ENCODE measurements around the gene SPNS3. TPM values are rescaled to one million over a fixed set of nuclear protein-coding genes. Genes with fewer than 3 reads are reported as not detected.

SPNS3 gene
- total and polyA plus RNA-seq, 2 donors (not counting 1 experiment from before 2014, with no cell fraction given), result 0.44 to 0.52 TPM

- Mint-ChIP-seq H3K9me3 (ENCODE audit: insufficient read depth) (no peaks in the 10 kb centered on the region), H3K4me3 (no peak overlapping the region), H3K27me3 (peaks cover 65% of the 10 kb centered on the region), H3K4me1 (peaks cover 17% of the 10 kb centered on the region), H3K27ac (no peak overlapping the region)
- Histone ChIP-seq H3K27ac (ENCODE audit: low read length in 2 of 2) (no peak overlapping the region), H3K36me3 (replicated peaks in 1 of 2; ENCODE audit: control extremely low read depth in 1 of 2, control insufficient read depth in 1 of 2, extremely low read depth in 1 of 2, insufficient read depth in 2 of 2, low read length in 1 of 2) (no peaks in the 10 kb centered on the region), H4K20me1 (ENCODE audit: control insufficient read depth, insufficient read depth, low read length, poor library complexity, severe bottlenecking) (no peaks in the 10 kb centered on the region), H3K4me1 (ENCODE audit: control insufficient read depth in 2 of 2, insufficient read depth in 2 of 2, low read length in 2 of 2) (peaks cover 22 to 26% of the 10 kb centered on the region in 2 donors), H3K9ac (ENCODE audit: low read length) (no peak overlapping the region), H3K4me2 (replicated peaks; ENCODE audit: low read depth, low read length, poor library complexity, severe bottlenecking) (no peak overlapping the region), H3K9me3 (ENCODE audit: control extremely low read depth in 1 of 3, control insufficient read depth in 2 of 3, insufficient read depth in 1 of 3, low read length in 2 of 3) (peaks cover 0 to 7% (median 0%) of the 10 kb centered on the region in 3 donors), H2AFZ (ENCODE audit: insufficient read depth, low read depth, low read length, poor library complexity, severe bottlenecking) (no peak overlapping the region), H3K79me2 (ENCODE audit: control insufficient read depth, insufficient read depth, low read length) (no peaks in the 10 kb centered on the region), H3K27me3 (replicated peaks in 1 of 4; ENCODE audit: control extremely low read depth in 1 of 4, control insufficient read depth in 3 of 4, insufficient read depth in 4 of 4, low read length in 3 of 4) (peaks cover 0 to 83% (median 42%) of the 10 kb centered on the region in 4 experiments), H3K4me3 (ENCODE audit: control extremely low read depth in 1 of 5, extremely low read depth in 1 of 5, insufficient read depth in 1 of 5, low read depth in 2 of 5, low read length in 4 of 5) (no peak overlapping the region)
- no CpG with 5 or more reads among the region's 4 CpGs for WGBS (ENCODE audit: insufficient coverage)
- DNase-seq (no peak), ATAC-seq (ENCODE audit: low read depth) (no peak)
- ChIA-PET CTCF (no interaction called here), POLR2A (no interaction called here)
- TF ChIP-seq EZH2 (IDR thresholded peaks at IDR 0.05; ENCODE audit: borderline replicate concordance, insufficient read depth, low read depth, low read length, poor library complexity, severe bottlenecking), result no peak
- no peak for TF ChIP-seq CTCF (IDR thresholded peaks at IDR 0.05)
- intact Hi-C loops (cut with micrococcal nuclease), result no loop called here
Measured at GRCh38 chr17:4503283-4504025, 69.7 kb downstream of the SPNS3 start.

DNA sequence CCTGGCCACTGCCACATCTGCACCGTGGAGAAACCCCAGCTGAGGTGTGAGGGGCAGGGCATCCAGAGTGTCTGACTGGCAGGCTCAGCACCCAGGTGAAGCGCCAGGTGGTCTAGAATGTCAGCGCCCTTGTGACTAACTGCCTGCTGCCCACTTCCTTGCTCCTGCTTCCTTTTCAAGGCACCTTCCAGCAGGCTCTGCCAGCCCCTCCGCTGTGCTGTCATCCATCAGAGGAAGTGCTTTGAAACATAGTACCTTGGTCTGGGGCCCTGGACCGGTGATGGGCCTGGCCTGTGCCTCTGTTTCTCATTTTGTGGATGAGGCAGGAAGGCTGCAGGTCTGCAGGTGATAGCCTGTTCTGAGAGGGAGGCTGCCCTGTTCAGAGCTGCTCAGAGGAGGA is 70.4 kb downstream of the SPNS3 start:
- Histone ChIP-seq H3K27ac (ENCODE audit: low read length in 2 of 2) (no peak overlapping the region), H3K9ac (ENCODE audit: low read length) (no peak overlapping the region), H3K9me3 (ENCODE audit: control extremely low read depth in 1 of 3, control insufficient read depth in 2 of 3, insufficient read depth in 1 of 3, low read length in 2 of 3) (peaks cover 0 to 7% (median 0%) of the 10 kb centered on the region in 3 donors), H3K27me3 (replicated peaks in 1 of 4; ENCODE audit: control extremely low read depth in 1 of 4, control insufficient read depth in 3 of 4, insufficient read depth in 4 of 4, low read length in 3 of 4) (peaks cover 0 to 89% (median 42%) of the 10 kb centered on the region in 4 experiments), H3K36me3 (replicated peaks in 1 of 2; ENCODE audit: control extremely low read depth in 1 of 2, control insufficient read depth in 1 of 2, extremely low read depth in 1 of 2, insufficient read depth in 2 of 2, low read length in 1 of 2) (no peaks in the 10 kb centered on the region), H4K20me1 (ENCODE audit: control insufficient read depth, insufficient read depth, low read length, poor library complexity, severe bottlenecking) (no peaks in the 10 kb centered on the region), H3K79me2 (ENCODE audit: control insufficient read depth, insufficient read depth, low read length) (no peaks in the 10 kb centered on the region), H3K4me1 (ENCODE audit: control insufficient read depth in 2 of 2, insufficient read depth in 2 of 2, low read length in 2 of 2) (peaks cover 22 to 25% of the 10 kb centered on the region in 2 donors), H3K4me2 (replicated peaks; ENCODE audit: low read depth, low read length, poor library complexity, severe bottlenecking) (no peak overlapping the region), H3K4me3 (ENCODE audit: control extremely low read depth in 1 of 5, extremely low read depth in 1 of 5, insufficient read depth in 1 of 5, low read depth in 2 of 5, low read length in 4 of 5) (no peak overlapping the region), H2AFZ (ENCODE audit: insufficient read depth, low read depth, low read length, poor library complexity, severe bottlenecking) (no peak overlapping the region)
- Mint-ChIP-seq H3K9me3 (ENCODE audit: insufficient read depth) (no peaks in the 10 kb centered on the region), H3K27me3 (peaks cover 72% of the 10 kb centered on the region), H3K4me1 (peaks cover 17% of the 10 kb centered on the region), H3K27ac (no peak overlapping the region), H3K4me3 (no peak overlapping the region)
- DNase-seq (no peak), ATAC-seq (ENCODE audit: low read depth) (no peak)
- 10% methylated on average over 5 of the region's 5 CpGs for WGBS (ENCODE audit: insufficient coverage)
- ChIA-PET CTCF (no interaction called here), POLR2A (no interaction called here)
- no peak for TF ChIP-seq EZH2 (IDR thresholded peaks at IDR 0.05; ENCODE audit: borderline replicate concordance, insufficient read depth, low read depth, low read length, poor library complexity, severe bottlenecking)
- no peak for TF ChIP-seq CTCF (IDR thresholded peaks at IDR 0.05)
- intact Hi-C loops (cut with micrococcal nuclease), result no loop called here

All from B cell (primary cell).